GM21360 (cell line): Measurements from ENCODE around the gene C19orf73.

Experiments used
- ATAC-seq: cut with Tn5 transposase; IDR thresholded peaks from one replicate; pipeline ENCODE4 v1.9.1; 2021; ENCODE audit warnings: mild to moderate bottlenecking, moderate library complexity; ENCODE audit not compliant: unreplicated experiment

C19orf73 gene

GRCh38 chr19:49118565-49119410, at the start of gene C19orf73:
TSS of gene C19orf73 (minus strand) at chr19:49119143. CDS start at chr19:49119022, 121 bp downstream.
- ATAC-seq = peak; percentile 56

- no peak for ATAC-seq
Observed at GRCh38 chr19:49168421-49168820, 49.5 kb upstream of the C19orf73 start.

GRCh38 chr19:49167857-49168409, 49.0 kb upstream of the C19orf73 start:
- no peak for ATAC-seq

GRCh38 chr19:49165865-49166301, 46.9 kb upstream of the C19orf73 start:
- no peak for ATAC-seq

GRCh38 chr19:49165111-49165750, 46.3 kb upstream of the C19orf73 start:
- no peak for ATAC-seq

- no peak for ATAC-seq
Observed at GRCh38 chr19:49161987-49162386, 43.0 kb upstream of the C19orf73 start.

- ATAC-seq = no peak
Observed at GRCh38 chr19:49160450-49161189, 41.7 kb upstream of the C19orf73 start.

GRCh38 chr19:49157445-49158224, 38.7 kb upstream of the C19orf73 start, which contains the start of gene TRPM4:
TSS of gene TRPM4 (plus strand) at chr19:49157792. CDS start at chr19:49157867, 75 bp downstream.
- no peak for ATAC-seq

GRCh38 chr19:49155820-49156346, 36.9 kb upstream of the C19orf73 start:
- ATAC-seq = no peak

GRCh38 chr19:49155005-49155819, 36.3 kb upstream of the C19orf73 start, which contains the start of gene HRC:
TSS of gene HRC (minus strand) at chr19:49155396. CDS start at chr19:49155237, 159 bp downstream.
- ATAC-seq = no peak

GRCh38 chr19:49154279-49154678, 35.3 kb upstream of the C19orf73 start:
- no peak for ATAC-seq

- ATAC-seq = no peak
Observed at GRCh38 chr19:49153167-49153809, 34.3 kb upstream of the C19orf73 start.

- no peak for ATAC-seq
Observed at GRCh38 chr19:49152119-49152550, 33.2 kb upstream of the C19orf73 start.

GRCh38 chr19:49151267-49152118, 32.5 kb upstream of the C19orf73 start:
- ATAC-seq = no peak

GRCh38 chr19:49150944-49151243, 32.0 kb upstream of the C19orf73 start:
- ATAC-seq = no peak

GRCh38 chr19:49150106-49150943, 31.4 kb upstream of the C19orf73 start:
- no peak for ATAC-seq

- no peak for ATAC-seq
Observed at GRCh38 chr19:49149652-49150105, 30.7 kb upstream of the C19orf73 start.
